ENCODE data around the gene ISM2. TPM values are rescaled to one million over a fixed set of nuclear protein-coding genes. Genes with fewer than 3 reads are reported as not detected.

Gene ISM2
- total and polyA plus RNA-seq, 9 of the 15 experiments (the other 6 are each of a cell fraction or from before 2014, with no cell fraction given), result 0.08 to 0.11 TPM; not detected in 7

DNA sequence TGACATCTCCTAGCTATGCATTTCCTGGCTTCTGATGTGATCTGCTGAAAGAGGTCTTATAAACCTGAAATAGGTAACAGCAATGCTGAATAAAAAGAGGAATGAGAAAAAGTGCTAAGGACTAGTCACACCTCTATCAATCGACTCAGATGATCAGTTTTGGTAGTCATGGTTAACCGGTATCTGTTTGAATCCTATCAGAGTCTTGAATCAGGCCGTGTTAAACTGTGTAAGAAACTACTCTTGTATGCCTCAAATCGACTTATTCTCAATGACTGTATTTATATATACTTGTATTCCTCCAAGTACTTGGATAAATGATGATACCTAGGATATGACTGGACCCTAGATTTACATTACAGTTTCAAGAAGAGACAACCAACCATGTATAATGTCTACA is 10.8 kb upstream of the ISM2 start (continued):
- no peak for TF ChIP-seq PRMT5 (CRISPR knock-in tag; IDR thresholded peaks at IDR 0.05)
- TF ChIP-seq, protein P1, sequence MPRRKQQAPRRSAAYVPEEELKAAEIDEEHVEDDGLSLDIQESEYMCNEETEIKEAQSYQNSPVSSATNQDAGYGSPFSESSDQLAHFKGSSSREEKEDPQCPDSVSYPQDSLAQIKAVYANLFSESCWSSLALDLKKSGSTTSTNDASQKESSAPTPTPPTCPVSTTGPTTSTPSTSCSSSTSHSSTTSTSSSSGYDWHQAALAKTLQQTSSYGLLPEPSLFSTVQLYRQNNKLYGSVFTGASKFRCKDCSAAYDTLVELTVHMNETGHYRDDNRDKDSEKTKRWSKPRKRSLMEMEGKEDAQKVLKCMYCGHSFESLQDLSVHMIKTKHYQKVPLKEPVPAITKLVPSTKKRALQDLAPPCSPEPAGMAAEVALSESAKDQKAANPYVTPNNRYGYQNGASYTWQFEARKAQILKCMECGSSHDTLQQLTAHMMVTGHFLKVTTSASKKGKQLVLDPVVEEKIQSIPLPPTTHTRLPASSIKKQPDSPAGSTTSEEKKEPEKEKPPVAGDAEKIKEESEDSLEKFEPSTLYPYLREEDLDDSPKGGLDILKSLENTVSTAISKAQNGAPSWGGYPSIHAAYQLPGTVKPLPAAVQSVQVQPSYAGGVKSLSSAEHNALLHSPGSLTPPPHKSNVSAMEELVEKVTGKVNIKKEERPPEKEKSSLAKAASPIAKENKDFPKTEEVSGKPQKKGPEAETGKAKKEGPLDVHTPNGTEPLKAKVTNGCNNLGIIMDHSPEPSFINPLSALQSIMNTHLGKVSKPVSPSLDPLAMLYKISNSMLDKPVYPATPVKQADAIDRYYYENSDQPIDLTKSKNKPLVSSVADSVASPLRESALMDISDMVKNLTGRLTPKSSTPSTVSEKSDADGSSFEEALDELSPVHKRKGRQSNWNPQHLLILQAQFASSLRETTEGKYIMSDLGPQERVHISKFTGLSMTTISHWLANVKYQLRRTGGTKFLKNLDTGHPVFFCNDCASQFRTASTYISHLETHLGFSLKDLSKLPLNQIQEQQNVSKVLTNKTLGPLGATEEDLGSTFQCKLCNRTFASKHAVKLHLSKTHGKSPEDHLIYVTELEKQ (CRISPR knock-in tag; IDR thresholded peaks at IDR 0.05), result no peak
- no peak for TF ChIP-seq TEAD4 (IDR thresholded peaks at IDR 0.05; ENCODE audit: low read length)
- no peak for TF ChIP-seq TEAD4 (CRISPR knock-in tag; IDR thresholded peaks at IDR 0.05; ENCODE audit: borderline replicate concordance)
- no peak for TF ChIP-seq SOX6 (IDR thresholded peaks at IDR 0.05)
- no peak for TF ChIP-seq ZNF766 (CRISPR knock-in tag; conservative IDR thresholded peaks at IDR 0.05)
- no peak for TF ChIP-seq C11orf30 (IDR thresholded peaks at IDR 0.05; ENCODE audit: low read depth)
- no peak for TF ChIP-seq PYGO2 (tag; IDR thresholded peaks at IDR 0.05)
- TF ChIP-seq POLR2H (tag; IDR thresholded peaks at IDR 0.05; ENCODE audit: low read depth), result no peak

DNA sequence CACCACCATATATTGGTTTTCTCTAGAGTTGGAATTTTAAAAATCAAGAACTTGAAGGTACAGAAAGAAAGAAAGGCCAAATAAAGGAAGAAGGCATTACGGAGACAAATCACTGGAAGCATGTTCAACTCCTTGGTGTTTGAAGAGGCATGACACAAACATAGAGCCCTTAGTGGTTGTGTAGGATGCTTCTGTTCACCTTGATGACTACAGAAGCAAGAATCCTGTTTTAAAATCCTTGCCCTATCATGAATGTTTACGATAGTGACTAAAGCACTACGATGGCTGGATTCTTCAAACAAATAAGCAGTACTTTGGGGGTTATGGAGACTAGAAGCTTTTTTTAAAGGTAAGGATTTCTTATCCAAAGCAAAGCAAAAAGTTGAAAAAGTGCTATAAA is 10.3 kb upstream of the ISM2 start:
- TF ChIP-seq, protein P1 (CRISPR knock-in tag; IDR thresholded peaks at IDR 0.05), result no peak
- no peak for TF ChIP-seq ZBTB1 (CRISPR knock-in tag; IDR thresholded peaks at IDR 0.05; ENCODE audit: borderline replicate concordance, low read depth)
- intact Hi-C loops (cut with micrococcal nuclease) (no loop called here), in situ Hi-C loops (cut with MboI) (no loop called here)
- WGBS (ENCODE audit: insufficient coverage, low coverage, missing lambda C conversion rate), result 93% methylated on average over 3 of the region's 3 CpGs
- Histone ChIP-seq H3K79me2 (ENCODE audit: control insufficient read depth, insufficient read depth, low read length) (no peaks in the 10 kb centered on the region), H2AFZ (ENCODE audit: low read depth, low read length) (no peak overlapping the region), H3K9ac (ENCODE audit: insufficient read depth in 1 of 2, low read depth in 2 of 2, low read length in 2 of 2) (no peak overlapping the region), H3K36me3 (ENCODE audit: control insufficient read depth, insufficient read depth, low read length) (peaks cover 22% of the 10 kb centered on the region; the same call in 2 of the 3 replicates), H3K4me1 (replicated peaks in 1 of 2; ENCODE audit: control insufficient read depth in 2 of 2, insufficient read depth in 2 of 2, low read length in 2 of 2) (no peaks in the 10 kb centered on the region), H3K4me2 (ENCODE audit: insufficient read depth, low read length) (no peak overlapping the region), H3K9me1 (ENCODE audit: control insufficient read depth, insufficient read depth, low read length) (no peaks in the 10 kb centered on the region), H3K9me3 (replicated peaks; ENCODE audit: control insufficient read depth, insufficient read depth, low read depth, low read length) (no peaks in the 10 kb centered on the region), H3K27ac (ENCODE audit: extremely low read depth, low read depth, low read length) (no peak overlapping the region), H4K20me1 (replicated peaks; ENCODE audit: control insufficient read depth, insufficient read depth, low read length) (no peaks in the 10 kb centered on the region), H3K27me3 (ENCODE audit: control insufficient read depth in 2 of 2, insufficient read depth in 2 of 2, low read length in 2 of 2) (no peaks in the 10 kb centered on the region), H3K4me3 (no peak overlapping the region)
- no peak for DNase-seq (ENCODE audit: extremely low read depth in 1 of 4, low spot score in 3 of 4)
- no peak for FAIRE-seq
- no TSS peak for BruUV-seq (replicated peaks)
- POLR2A ChIA-PET, result no interaction called here
- ATAC-seq, result no peak
- CTCF ChIA-PET (ENCODE audit: low intra/inter-chr PET ratio), result no interaction called here
